ENCODE data around the gene SLC7A10.

- TF ChIP-seq POLR2AphosphoS5 (IDR thresholded peaks at IDR 0.05), result no peak
- TF ChIP-seq CTCF (IDR thresholded peaks at IDR 0.05), result no peak
- no peak for TF ChIP-seq POLR2A (IDR thresholded peaks at IDR 0.05; ENCODE audit: low read depth)
Observed at GRCh38 chr19:33161201-33161600, 64.4 kb downstream of the SLC7A10 start.

All from esophagus muscularis mucosa (tissue), 3 donors.